Measurements from ENCODE around the gene INSIG2. TPM values are rescaled to one million over a fixed set of nuclear protein-coding genes. Genes with fewer than 3 reads are reported as not detected.

Gene INSIG2
- total and polyA plus RNA-seq, 9 of the 15 experiments (the other 6 are each of a cell fraction or from before 2014, with no cell fraction given): 1.5 to 34.2 (median 6.4) TPM

- Histone ChIP-seq H3K4me3 (no peak overlapping the region), H3K4me1 (replicated peaks in 1 of 2; ENCODE audit: control insufficient read depth in 2 of 2, insufficient read depth in 2 of 2, low read length in 2 of 2) (no peaks in the 10 kb centered on the region; a peak in 1 of 5 replicates), H3K9ac (ENCODE audit: insufficient read depth in 1 of 2, low read depth in 2 of 2, low read length in 2 of 2) (no peak overlapping the region), H3K36me3 (ENCODE audit: control insufficient read depth, insufficient read depth, low read length) (no peaks in the 10 kb centered on the region), H4K20me1 (replicated peaks; ENCODE audit: control insufficient read depth, insufficient read depth, low read length) (no peaks in the 10 kb centered on the region), H3K9me3 (replicated peaks; ENCODE audit: control insufficient read depth, insufficient read depth, low read depth, low read length) (no peaks in the 10 kb centered on the region), H3K4me2 (ENCODE audit: insufficient read depth, low read length) (no peak overlapping the region), H3K27ac (ENCODE audit: extremely low read depth, low read depth, low read length) (no peak overlapping the region), H3K27me3 (ENCODE audit: control insufficient read depth in 2 of 2, insufficient read depth in 2 of 2, low read length in 2 of 2) (peaks cover 5 to 11% of the 10 kb centered on the region in 2 experiments; a peak in 4 of 5 replicates), H2AFZ (ENCODE audit: low read depth, low read length) (no peak overlapping the region), H3K79me2 (ENCODE audit: control insufficient read depth, insufficient read depth, low read length) (no peaks in the 10 kb centered on the region), H3K9me1 (ENCODE audit: control insufficient read depth, insufficient read depth, low read length) (no peaks in the 10 kb centered on the region)
- CTCF ChIA-PET (ENCODE audit: low intra/inter-chr PET ratio): no interaction called here
- intact Hi-C loops (cut with micrococcal nuclease): no loop called here
- DNase-seq (ENCODE audit: extremely low read depth in 1 of 4, low spot score in 3 of 4) (no peak), FAIRE-seq (no peak), ATAC-seq (no peak)
- no TSS peak for BruUV-seq (replicated peaks)
- POLR2A ChIA-PET: no interaction called here
- in situ Hi-C loops (cut with MboI): no loop called here
- TF ChIP-seq PML (IDR thresholded peaks at IDR 0.05; ENCODE audit: low read length) (no peak), SLC30A9 (CRISPR knock-in tag; IDR thresholded peaks at IDR 0.05) (no peak), TCFL5 (CRISPR knock-in tag; conservative IDR thresholded peaks at IDR 0.05) (no peak), NCOR1 (IDR thresholded peaks at IDR 0.05) (no peak), ZNF511 (CRISPR knock-in tag; IDR thresholded peaks at IDR 0.05) (no peak), CBX3 (IDR thresholded peaks at IDR 0.05; ENCODE audit: borderline replicate concordance in 1 of 2, low read length in 2 of 2) (no peak), ARID1B (IDR thresholded peaks at IDR 0.05) (no peak)
- TF ChIP-seq, protein P1, sequence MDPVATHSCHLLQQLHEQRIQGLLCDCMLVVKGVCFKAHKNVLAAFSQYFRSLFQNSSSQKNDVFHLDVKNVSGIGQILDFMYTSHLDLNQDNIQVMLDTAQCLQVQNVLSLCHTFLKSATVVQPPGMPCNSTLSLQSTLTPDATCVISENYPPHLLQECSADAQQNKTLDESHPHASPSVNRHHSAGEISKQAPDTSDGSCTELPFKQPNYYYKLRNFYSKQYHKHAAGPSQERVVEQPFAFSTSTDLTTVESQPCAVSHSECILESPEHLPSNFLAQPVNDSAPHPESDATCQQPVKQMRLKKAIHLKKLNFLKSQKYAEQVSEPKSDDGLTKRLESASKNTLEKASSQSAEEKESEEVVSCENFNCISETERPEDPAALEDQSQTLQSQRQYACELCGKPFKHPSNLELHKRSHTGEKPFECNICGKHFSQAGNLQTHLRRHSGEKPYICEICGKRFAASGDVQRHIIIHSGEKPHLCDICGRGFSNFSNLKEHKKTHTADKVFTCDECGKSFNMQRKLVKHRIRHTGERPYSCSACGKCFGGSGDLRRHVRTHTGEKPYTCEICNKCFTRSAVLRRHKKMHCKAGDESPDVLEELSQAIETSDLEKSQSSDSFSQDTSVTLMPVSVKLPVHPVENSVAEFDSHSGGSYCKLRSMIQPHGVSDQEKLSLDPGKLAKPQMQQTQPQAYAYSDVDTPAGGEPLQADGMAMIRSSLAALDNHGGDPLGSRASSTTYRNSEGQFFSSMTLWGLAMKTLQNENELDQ (CRISPR knock-in tag; IDR thresholded peaks at IDR 0.05; ENCODE audit: borderline replicate concordance): no peak
- WGBS (ENCODE audit: insufficient coverage, low coverage, missing lambda C conversion rate): 0% methylated on average over 2 of the region's 2 CpGs
Measured at GRCh38 chr2:118062669-118063068, 25.6 kb upstream of the INSIG2 start.
